Loucy (cell line): ENCODE measurements around the gene RALGPS2.

Source experiments
- EZH2phosphoT487 ChIP-seq: fragments of 200-600 bp; IDR thresholded peaks from 2 replicates; pipeline ENCODE4 v1.6.1; 2018; ENCODE audit warnings: antibody characterized with exemption, mild to moderate bottlenecking, moderate library complexity, borderline replicate concordance
- TF ChIP-seq, protein P1 (sequence below): fragments of 200-600 bp; sonication (generic); conservative IDR thresholded peaks from 2 replicates; pipeline ENCODE4 v1.5.1; 2014; ENCODE audit warnings: mild to moderate bottlenecking, antibody characterized with exemption, low read length

DNA sequence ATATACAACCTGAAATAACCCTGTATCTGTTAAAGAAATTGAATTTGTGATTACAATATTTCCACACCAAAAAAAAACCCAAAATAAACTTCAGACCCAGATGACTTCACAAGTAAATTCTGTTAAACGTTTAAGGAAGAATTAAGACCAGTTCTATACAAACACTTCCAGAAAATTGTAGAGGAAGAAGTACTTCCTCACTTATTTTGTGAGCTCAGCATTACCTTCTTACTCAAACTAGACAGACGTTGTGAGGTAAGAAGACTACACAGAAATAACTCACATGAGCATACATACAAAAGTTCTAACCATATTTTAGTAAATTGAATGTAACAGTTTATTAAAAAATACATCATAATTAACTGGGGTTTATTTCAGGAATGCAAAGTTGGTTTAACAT lies 18.8 kb downstream of the RALGPS2 start:
- TF ChIP-seq, protein P1, sequence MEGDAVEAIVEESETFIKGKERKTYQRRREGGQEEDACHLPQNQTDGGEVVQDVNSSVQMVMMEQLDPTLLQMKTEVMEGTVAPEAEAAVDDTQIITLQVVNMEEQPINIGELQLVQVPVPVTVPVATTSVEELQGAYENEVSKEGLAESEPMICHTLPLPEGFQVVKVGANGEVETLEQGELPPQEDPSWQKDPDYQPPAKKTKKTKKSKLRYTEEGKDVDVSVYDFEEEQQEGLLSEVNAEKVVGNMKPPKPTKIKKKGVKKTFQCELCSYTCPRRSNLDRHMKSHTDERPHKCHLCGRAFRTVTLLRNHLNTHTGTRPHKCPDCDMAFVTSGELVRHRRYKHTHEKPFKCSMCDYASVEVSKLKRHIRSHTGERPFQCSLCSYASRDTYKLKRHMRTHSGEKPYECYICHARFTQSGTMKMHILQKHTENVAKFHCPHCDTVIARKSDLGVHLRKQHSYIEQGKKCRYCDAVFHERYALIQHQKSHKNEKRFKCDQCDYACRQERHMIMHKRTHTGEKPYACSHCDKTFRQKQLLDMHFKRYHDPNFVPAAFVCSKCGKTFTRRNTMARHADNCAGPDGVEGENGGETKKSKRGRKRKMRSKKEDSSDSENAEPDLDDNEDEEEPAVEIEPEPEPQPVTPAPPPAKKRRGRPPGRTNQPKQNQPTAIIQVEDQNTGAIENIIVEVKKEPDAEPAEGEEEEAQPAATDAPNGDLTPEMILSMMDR: no peak
- TF ChIP-seq EZH2phosphoT487: no peak
